ENCODE data around the gene CDCA4.
A peak's percentile ranks its signal among the peaks of the same experiment; 100 is the strongest.
"Not testable (repeated sequence)": the region's sequence is repeated elsewhere in the genome, so short reads cannot be mapped to it uniquely, and the experiment has no call there.

CDCA4 gene

DNA sequence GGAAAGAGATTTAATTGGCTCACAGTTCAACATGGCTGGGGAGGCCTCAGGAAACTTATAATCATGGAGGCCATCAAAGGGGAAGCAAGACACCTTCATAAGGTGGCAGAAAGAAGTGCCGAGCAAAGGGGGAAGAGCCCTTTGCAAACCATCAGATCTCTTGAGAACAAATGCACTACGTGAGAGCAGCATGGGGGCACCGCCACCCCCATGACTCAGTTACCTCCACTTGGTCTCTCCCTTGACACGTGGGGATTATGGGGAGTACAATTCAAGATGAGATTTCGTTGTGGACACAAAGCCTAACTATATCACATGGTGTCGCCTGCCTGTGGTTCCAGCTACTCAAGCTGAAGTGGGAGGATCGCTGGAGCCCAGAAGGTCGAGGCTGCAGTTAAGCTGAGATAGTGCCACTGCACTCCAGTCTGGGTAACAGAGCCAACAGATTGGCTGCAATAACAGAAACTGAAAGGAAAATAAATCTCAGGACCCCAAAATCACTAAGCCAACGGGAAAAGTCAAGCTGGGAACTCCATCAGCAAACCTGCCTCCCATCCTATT is 10.0 kb upstream of the CDCA4 start:
- DNase-seq: no peak

DNA sequence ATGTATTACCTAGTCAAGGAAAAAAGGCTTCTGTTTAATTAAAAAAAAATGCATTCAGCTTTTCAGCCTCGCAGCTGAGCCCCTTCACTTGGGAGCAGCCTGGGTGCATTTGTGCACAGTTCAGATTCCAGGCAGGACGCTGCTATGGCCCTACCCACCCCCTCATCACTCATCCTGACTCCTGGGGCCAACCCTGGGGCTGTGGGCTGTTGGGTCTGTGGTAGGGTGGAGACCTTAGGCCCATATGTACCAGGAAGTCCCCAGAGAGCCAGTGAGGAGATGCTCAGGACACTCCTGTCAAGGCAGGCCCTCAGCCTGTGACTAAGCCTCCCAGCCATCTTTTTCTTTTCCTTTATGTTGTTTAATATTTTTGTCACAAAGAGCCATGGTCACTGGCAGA is 9.3 kb upstream of the CDCA4 start:
- no peak for DNase-seq

DNA sequence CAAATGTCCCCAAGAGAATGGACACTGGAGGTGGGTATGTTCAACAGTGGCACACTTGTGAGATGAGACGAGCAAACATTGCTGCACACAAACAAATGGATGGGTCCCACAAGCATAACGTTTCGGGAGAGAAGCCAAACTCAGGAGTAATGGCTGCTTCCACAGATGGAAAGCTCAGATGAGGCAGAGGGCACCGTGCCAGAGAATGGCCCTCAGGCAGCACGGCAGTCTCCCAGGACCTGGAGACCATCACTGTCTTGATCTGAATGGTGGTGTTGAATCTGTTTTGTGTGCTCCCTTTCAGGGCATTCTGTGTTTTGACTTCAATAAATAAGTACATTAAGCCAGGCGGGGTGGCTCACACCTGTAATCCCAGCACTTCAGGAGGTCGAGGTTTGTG is 8.5 kb upstream of the CDCA4 start:
- no peak for DNase-seq

DNA sequence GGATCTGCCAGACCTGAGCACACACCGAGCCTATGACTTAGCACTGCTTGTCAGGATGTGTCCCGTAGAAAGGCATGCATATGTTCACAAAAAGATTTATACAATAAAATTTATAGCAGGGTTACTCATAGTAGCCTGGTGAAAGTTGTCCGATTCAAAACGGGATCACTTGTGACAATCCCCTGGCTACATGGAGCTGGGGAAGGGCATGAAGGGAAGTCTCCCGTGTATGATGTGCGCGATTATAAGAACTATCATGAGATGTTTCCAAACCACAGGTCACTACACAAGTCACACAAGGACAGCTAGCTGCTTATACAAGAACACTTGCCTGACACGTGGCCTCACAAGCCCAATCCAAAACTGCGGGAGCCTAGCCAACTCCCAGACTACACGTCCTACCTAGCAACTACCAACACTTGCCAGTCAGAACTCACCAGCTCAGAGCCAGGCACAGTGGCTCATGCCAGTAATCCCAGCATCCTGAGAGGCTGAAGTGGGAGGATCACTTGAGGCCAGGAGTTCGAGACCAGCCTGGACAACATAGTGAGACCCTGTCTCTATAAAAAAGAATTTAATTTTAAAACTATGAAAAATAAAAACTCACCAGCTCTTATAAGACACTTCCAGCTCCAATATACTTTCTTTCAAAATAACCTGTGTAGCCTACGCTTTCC is 7.5 kb upstream of the CDCA4 start:
- no peak for DNase-seq

DNA sequence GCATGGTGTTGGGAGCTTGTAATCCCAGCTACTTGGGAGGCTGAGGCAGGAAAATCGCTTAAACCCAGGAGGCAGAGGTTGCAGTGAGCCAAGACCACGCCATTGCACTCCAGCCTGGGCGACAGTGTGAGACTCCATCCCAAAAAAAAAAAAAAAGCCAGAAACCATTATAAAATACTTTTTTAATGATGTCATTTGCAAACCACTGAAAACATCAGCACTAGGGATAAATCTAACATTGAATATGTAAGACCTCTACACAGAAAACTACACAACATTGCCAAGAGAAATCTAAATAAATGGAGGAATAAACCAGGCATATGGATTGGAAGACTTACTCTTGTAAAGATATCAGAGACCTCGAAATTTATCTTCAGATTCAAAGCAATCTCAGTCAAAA is 6.8 kb upstream of the CDCA4 start:
- not testable (repeated sequence) for DNase-seq

DNA sequence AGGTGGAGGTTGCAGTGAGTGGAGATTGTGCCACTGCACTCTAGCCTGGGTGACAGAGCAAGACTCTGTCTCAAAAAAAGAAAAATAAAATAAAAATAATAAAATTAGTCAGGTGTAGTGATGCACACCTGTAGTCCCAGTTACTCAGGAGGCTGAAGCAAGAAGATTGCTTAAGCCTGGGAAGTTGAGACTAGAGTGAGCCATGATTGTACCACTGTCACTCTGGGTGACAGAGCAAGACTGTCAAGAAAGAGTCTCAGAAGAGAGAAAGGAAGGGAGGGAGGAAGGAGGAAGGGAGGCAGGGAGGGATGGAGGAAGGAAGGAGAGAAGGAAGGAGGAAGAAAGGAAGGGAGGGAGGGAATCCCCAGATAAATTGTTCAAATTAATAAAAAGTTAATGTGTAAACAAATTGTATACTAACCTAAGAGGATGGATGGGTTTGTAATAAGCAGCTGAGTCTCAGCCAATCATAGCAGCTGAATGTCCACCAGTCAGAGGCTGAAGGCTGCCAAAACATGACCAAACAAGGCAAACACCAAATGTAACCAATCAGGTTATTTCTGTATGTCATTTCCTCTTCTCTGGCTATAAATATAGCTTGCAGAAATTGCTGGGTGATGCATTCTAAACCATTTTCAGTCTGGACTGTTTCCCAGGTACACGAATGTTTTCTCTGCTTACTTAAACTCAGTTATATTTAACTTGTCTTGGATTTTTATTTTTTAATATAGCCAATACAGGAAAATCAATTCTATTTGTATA is 6.1 kb upstream of the CDCA4 start:
- no peak for DNase-seq

DNA sequence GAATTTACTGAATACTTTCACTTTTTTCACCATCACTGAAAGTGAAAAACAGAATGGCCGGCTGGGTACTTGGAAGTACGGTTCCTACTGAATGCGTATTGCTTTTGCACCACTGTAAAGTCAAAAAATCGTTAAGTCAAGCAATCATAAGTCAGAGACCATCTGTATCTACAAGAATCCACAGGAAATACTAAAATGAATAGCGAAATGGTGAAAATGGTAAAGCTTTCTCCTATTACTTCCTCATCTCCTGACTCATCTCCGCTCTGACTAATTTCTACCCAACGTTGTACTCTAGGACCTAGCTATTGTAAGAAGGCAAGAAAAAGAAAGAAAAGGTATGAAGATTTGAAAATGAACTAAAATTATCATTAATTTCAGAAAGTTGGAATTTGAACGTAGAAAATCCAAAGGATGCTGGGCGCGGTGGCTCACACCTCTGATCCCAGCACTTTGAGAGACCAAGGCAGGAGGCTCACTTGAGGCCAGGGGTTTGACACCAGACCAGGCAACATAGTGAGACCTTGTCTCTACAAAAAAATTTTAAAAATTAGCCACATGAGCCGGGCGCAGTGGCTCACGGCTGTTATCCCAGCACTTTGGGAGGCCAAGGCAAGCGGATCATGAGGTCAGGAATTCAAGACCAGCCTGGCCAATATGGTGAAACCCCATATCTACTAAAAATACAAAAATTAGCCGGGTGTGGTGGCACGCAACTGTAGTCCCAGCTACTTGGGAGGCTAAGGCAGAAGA is 5.3 kb upstream of the CDCA4 start:
- DNase-seq: no peak

DNA sequence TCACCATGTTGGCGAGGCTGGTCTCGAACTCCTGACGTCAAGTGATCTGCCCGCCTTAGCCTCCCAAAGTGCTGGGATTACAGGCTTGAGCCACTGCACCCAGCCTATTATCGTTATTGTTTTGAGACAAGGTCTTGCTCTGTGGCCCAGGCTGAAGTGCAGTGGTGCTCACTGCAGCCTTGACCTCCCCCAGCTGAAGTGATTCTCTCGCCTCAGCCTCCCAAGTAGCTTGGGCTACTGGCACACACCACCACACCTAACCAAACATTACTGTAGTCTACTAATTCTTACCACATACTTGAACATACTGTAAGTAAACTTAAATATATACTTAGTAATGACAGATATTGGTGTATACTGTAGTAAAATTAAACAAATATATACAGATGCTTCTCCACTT is 4.5 kb upstream of the CDCA4 start:
- DNase-seq: no peak

DNA sequence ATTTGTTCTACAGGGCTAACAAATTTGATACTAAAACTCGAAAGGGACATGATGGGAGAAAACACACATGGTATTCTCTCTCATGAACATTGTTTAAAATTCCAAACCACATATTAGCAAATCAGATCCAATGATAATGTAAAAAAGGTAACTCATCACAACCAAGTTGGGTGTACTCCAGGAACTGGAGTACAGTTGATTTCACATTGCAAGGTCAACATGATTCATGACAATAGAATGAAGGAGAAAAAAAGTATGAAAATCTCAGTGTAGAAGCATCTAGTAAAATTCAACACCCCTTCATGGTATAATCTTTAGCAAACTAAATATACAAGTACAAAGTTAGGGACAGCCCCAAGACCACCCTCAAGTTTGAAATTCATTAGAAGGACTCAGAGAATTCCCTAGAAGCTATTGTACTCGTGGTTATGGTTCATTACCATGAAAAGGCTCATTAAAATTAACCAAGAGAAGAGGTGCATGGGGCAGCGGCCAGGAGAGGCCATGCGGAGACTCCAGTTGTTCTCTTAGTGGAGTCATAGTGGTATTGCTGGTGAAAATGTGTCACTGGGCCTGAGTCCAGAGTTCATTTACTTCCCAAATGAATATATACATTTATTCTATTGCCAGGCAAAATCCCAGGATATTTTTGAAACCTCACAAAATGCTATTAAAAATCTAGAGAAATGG is 3.1 kb upstream of the CDCA4 start:
- no peak for DNase-seq

DNA sequence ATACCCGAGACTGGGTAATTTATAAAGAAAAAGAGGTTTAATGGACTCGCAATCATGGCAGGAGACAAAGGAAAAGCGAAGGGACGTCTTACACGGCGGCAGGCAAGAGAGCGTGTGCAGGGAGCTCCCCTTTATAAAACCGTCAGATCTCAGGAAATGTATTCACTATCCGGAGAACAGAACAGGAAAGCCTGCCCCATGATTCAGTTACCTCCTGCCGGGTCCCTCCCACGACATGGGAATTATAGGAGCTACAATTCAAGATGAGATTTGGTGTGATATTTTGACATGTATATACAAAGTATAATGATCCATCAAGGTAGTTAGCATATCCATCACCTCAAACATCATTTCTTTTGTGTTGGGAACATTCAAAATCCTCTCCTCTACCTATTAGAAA is 2.3 kb upstream of the CDCA4 start:
- DNase-seq: no peak

DNA sequence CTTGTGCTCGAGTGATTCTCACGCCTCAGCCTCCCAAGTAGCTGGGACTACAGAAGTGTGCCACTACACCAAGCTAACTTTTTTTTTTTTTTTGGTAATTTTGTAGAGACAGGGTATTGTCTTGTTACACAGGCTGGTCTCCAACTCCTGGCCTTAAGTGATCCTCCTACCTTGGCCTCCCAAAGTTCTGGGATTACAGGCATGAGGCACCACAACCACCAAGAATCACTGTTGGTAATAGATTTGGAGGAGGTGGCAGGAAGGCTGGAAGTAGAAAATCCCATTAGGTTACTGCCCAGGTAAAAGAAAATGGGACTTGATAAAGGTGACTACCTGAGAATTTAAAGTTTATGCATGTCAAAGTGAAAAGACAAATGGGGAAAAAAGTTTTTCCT is 1.4 kb upstream of the CDCA4 start:
- no peak for DNase-seq

DNA sequence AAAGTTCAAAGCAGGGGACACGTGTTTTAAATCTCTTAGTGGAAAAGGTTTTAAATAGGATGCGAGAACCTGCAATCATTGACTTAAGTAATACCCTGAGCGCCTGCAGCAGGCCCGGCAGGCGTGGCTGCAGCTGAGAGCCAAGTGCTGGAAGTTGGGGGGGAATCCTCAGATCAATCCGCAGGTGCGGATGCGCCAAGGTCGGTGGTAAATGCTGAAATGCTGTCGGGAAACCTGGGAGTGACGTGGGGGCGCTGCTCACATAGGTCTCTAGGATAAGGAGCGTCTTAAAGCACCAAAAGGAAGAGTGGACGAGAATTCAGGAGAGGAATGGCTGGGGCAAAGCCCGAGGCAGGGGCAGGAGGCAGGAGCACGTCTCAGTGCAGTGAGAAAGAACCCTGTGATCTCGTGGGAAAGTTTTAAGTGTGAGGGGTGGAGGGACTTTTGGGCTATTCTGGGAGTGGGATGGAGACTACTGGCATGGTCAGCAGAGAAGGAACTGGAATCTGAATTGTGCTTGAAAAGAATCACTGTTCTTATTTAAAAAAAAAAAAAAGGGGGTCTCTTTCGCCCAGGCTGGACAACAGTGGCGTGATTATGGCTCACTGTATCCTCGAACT is 883 bp upstream of the CDCA4 start:
- DNase-seq: peak; percentile 73

DNA sequence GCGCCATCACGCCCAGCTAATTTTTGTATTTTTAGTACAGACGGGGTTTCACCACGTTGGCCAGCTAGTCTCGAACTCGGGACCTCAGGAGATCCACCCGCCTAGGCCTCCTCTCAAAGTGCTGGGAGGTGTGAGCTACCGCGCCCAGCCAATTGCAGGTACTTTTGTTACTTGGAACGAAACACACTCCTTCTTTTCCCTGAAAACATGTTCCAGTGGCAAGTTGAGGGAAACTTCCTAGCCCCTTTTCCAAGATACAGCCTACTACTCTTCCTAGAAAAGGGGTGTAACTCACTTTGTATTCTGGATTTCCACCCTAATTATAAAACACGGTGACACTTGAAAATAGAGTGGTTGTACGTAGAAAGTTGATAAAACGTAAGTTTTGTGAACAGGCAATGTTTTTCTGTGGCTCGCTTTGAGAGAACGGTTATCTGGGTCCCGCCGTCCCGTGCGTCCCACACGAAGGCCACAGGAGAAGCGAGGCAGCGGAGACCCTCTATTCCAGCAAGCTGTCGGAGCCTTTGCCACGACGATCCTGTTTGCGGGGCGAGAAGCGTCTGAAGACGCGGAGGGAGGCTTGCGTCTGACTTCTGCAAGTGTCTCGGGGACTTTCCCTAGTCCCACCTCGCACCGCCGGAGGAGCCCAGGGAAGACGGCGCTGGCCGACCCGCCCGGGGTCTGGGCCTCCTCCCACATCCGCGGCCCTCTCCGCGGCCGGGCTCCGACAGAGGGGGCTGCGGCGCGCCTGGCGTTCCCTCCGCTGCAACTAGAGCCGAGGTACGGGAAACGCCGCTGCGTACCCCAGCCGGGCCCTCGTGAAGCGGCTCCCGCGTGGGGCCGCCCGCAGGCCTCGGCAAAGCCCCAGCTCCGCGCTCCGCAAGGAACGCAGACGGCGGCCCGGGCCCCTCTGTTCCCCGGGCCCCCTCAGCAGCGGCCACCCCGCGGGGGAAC is 745 bp downstream of the CDCA4 start:
- no peak for DNase-seq

DNA sequence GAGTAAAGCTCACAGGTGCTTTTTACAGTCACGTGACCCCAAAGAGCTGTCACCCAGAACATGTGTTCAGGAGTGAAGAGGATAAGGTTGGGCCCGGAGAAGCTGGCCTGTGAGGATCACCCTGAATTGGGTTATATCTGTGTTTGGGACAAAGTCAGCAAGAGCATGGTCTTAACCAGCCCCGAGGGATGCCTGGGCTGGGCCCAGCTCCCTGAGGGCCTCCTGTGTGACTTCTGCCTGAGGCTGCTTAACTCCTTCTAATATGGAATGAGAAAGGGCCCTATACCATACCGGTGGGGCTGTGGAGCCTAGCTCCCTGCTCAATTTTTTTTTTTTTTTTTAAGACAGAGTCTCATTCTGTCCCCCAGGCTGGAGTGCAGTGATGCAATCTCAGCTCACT is 2.5 kb downstream of the CDCA4 start:
- DNase-seq: no peak

DNA sequence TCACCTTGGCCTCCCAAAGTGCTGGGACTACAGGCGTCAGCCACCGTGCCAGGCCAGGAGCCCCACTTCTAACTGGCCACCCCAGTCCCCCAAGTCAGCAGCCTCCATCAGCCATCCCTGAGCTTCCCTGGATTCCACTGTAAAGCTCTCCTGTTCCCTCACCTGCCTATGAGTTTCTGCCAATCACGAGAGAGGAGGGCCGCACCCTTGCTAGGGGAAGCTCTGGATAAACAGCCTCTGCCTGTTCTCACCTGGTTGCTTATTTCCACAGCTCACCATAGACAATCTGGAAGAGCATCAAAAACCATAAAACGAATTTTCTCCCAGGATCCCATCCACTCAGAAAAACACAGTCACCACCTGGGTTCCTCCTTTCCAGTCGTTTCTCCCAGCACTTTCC is 5.0 kb downstream of the CDCA4 start:
- peak; percentile 9 for DNase-seq

DNA sequence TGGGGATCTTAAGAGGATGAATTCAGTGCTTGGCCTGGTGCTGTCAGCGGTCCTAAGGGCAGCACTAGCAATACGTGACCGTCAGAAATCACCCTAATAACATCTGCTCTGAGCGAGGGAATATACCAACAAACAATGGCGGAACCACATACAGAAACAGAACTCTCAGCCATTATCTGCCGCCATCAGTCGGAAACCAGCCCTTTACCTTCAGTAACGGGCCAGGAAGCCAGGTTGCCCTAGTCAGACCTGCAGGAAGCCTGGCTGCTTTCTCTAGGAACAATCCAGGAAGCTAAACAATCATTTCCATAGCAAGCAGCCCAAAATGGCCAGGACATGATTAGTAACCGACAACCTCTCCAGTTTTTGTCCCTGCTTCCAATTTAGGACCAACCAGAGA is 5.6 kb downstream of the CDCA4 start:
- DNase-seq: no peak

DNA sequence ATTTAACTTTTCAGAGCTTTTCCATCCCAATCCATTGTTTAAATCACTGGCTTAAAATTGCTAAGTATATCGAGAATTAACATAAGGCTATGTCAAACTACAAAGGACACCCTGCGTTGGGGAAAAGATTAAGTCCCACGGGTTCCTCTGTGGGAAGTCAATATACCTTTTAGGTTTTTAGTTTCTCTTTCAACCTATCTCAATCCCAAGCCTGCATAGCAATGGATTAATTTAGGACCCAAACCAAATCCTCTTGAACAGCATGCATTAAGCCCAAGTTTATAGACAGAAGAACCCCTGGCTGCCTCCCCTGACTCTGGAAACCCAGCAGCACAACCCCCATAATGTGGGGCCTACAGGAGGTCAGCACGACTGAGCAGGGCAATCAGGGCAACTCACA is 6.3 kb downstream of the CDCA4 start:
- DNase-seq: no peak

DNA sequence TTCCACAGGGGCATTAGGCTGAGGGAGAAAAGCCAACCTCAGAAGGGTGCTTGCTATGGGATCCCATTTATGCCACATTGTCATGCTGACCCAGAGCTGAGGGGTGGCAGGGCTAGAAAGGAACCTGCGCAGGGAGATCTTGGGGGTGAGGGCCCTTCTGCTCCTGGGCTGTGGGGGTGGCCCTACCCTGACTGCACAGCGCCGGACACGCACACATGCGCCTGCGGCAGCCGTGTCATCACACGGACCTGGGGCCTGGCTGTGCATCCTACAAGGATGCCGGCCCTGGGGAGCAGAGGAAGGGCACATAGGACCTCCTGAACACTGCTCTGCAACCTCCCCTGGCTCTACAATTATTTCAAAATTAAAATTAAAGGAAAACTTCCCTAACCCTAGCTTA is 6.9 kb downstream of the CDCA4 start:
- no peak for DNase-seq

DNA sequence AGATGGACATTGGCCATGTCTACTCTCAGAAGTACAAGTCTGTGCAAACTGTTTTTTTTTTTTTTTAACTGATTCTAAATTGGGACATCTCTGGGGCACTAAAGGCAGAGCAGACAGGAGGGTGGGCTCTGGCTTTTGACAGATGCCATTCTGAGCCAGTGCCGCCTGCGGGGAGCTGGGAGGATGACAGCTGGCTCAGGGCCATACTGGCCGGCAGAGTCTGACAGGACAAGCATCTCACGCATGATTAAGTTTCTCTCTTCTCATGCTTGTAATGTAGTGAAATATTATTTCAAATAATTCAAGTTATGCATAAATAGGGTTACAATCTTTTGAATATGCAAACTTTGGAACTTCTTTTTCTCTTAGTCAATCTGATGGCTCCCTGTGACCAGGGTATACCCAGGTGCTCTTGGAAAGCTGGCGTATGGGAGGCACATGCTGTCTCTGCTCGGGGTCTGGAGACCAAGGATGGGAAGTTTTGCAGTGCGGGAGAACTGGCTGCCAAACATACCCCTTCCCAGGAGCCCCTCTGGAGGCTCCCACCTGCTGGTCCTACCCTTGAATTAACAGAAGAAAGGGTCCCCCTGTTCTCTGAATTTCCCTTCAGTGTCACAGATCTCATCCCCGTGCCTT is 7.6 kb downstream of the CDCA4 start:
- peak; percentile 11 for DNase-seq

DNA sequence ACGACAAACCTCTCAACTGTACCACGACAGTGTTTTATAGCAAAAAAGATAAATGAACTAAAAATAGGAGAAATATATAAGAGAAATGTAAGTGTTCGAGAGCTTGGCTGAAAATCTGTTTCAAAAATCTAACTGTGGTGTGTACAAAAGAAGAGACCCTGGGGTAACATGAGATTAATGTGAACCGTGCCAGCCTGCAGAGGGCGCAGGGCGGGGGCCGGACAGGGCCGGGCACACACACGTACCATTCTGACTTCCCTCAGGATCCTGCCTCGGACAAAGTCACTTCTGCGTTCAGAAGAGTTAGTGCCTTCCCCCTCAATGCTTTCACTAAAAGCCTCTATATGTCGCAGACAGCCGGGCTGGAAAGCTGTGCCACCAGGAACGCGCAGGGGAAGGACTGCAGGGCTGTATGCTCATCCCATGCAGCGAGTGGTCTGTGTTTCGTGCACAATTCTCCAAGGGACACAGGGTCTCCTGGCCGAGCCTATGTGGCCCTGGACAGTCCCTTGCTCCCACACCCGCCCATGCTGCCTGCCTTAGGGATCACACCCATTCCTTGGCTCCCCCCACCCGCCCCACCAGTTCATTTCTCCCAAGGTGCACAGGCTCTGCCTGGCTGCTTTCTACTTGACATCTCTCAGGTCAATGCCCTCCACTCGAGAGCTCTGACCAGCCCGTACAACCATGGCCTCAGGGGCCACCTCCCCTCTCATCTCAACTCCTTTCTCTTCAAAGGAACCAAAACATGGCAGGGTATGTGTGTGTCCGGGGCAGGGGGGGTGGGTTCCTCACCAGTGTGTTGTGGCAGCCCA is 8.5 kb downstream of the CDCA4 start:
- no peak for DNase-seq
